Dermis blood vessel endothelial cell (primary cell): ENCODE data around the gene NOL4L. TPM values are rescaled to one million over a fixed set of nuclear protein-coding genes. Genes with fewer than 3 reads are reported as not detected.
A peak's percentile ranks its signal among the peaks of the same experiment; 100 is the strongest.

ENCODE experiments used
- DNase-seq: peaks from one replicate; pipeline ENCODE4 v3.0.0; 2010
- total RNA-seq: library from RNA; depleted of rRNA; stranded (reverse); fragments of >200 nt; gene quantifications from 2 replicates; pipeline ENCODE4 v1.2.3, GENCODE V29; 2014

The NOL4L gene
- total RNA-seq, 1 donor from 2014 or later: 15.8 TPM

DNA sequence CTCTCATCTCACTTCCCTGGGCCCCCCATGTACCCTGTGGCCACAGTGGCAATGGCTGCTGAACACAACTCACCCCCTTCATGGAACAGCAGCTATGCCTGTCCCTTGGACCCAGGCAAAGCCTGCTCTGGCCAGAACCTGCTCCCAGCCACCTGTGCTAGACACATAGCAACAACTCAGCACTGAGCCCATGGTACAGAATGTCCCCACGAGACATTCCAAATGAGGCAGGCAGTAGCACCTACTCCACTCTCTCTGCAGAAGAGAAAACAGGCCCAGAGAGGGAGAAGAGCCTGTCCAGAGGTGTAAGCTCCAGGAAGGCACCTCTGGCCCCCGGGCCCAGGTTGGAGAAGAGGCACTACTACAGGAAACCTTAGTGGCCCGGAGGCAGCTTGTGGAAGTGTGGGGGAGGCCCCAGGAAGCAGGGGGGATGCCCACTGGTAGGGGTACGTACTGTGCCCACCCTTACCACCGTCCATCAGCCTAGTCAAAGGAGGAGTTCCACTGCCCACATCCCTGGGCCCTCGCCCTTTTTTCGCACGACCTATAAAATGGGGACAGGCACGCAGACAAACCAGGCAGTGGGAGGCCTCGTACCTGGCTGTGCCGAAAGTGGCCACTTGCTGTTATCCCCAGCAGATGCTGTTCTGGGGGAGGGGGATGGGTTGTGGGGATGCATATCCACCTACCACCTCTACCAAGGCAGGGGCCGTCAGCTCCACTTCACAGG is 129.8 kb downstream of the NOL4L start:
- no peak for DNase-seq

DNA sequence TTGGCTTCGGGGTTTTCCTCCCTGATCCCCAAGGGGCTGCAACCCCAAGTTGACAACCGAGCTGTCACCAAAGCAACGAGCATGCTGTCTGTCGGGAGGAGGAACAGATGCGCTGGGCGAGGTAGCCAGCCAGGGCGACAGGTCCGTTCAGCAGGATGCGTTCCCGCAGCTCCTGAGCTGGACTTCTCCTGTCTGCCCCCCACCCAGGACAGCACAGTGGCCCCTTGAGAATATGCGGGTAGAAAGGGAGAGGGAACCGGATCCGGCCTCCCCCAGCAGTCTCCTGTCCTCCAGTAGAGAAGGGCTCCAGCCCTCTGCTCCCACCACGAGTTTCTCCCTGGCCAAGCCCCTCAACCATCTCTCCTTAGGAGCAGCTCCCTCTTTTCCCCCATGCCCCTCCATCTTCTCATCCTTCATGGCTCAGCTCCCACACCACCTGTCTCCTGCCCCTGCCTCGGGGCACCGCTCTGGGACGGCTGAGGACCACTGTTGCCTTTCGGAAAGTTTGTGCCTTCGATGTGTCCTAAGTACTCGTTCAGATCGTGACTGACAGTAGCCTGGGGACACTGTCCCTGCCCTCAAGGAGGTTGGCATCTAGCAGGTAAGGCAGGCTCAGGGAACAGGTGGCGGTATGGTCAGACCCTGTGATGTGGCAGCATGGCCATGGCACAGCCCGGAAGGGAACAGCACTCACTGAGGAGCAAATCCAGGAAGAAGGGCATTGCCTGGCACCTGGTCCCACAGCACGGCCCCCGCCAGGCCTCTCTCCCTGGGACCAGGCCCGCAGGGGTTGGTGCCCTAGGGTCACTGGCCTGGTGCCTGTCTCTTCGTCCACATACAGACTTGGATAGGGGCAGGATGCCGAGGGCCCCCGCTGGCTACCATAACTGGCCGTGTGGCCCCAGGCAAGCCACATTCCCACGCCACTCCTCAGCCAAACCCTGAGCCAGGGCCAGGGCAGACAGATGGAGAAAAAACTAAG is 130.7 kb downstream of the NOL4L start:
- DNase-seq: no peak

DNA sequence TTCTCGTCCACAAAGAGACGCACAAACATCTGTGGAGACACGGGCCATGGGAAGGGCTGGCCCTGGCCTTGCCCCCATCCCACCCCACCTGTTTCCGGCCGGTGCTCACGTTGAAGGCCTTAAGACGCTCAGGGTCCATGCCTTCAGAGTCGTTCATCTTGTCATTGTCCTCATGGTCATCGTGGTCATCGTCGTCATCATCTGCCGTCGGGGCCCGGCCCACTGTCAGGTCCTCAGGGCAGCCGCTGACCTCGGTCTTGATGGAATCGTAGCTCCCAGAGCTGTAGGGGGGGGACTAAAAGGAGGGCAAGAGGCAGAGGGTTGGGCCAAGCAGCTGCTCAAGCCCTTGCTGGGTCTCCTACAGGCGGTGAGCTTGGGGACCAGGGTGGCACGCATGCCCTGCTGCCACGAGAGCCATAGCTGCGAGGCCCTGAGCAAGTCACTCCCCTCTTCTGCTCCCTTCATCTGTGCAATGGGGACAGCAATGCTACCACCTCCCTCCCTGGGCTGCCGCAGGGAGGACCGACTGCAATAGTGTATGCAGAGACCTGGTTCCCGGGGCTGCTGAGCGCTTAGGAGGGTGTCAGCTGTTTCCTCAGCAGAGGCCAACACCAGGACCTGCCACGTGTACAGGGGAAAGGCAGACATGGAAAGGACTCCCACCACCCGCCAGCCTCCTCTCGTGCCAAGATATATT is 131.5 kb downstream of the NOL4L start:
- no peak for DNase-seq

DNA sequence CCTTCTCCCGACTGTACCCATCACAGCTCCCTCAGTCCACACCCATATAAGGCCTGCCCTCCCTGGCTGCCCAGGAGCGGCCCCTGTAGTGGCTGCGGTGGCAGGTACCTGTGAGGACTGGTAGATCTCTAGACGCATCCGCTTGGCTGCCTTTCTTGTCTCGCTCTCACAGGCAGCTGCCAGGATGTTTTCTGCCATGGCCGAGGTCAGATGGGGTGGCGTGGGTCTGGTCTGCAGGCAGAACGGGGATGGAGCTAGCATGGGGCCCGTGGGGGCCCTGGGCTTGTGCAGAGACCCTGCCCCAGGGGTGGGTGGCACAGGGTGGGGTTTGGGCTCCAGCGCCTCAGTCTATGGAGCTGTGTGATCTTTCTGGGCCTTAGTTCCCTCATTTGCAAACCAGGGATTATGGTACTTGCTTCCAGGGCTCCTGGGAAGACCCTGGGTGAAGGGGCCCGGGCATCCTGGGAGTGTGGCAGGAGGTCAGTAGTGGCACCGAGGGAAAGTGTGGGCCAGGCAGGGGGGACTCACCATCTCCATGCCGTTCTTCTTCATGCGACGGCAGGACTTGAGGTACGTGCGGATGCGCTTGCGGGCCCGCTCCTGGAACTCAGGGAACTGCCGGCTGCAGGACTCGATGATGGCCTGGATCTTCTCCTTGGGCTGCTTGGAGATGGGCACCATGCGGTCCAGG is 132.2 kb downstream of the NOL4L start:
- no peak for DNase-seq

DNA sequence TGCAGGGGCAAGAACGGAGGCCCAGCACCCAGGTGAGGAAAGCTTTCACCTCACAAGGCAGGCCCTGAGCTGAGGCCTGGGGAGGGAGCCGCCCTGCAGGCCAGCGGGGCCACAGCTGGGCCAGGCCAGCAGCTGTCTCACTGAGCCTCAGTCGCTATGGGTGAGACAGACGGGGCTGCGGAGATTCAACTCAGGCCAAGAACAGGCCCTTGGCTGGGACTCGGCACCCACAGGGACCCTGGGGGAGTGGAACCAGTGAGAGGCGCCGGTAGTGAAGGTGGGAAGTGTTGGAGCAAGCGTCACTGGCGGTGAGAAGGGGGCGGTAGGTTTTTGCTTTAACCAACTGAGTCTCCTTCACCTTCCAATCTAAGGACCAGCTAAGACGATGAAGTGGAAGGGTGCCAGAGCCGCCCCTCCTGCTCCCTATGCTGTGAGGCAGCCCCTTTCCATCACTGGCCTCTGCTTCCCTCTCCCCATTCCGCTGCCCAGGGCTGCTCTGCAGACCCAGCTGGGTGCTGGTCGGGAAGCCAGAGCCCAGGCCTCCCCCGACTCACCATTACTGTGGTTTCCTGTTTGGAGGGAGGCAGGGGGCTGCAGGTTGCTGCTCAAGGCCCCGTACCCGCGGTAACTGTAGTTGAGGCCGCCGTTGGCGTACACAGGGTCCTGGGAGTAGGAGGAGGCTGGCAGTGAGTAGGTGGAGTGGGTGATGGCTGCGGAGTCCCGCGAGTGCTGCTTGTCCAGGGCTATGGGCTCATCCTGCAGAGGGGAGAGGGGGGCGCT is 133.3 kb downstream of the NOL4L start:
- no peak for DNase-seq

DNA sequence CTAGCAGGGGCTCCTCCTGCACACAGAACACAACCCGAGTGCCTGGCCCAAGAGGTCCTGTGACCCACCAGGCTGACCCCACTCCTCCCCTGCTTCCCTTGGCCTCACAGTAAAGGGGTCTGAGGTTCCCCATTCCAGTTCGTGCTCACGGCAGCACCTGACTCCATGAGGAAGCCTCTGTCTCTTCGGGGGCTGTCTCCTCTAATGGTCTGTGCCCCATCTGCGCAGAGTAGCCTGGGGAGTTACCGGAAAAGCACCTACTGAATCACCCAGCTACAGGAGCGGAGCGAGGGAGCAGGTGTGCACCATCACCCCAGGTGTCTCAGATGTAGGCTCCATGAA is 133.8 kb downstream of the NOL4L start:
- no peak for DNase-seq

DNA sequence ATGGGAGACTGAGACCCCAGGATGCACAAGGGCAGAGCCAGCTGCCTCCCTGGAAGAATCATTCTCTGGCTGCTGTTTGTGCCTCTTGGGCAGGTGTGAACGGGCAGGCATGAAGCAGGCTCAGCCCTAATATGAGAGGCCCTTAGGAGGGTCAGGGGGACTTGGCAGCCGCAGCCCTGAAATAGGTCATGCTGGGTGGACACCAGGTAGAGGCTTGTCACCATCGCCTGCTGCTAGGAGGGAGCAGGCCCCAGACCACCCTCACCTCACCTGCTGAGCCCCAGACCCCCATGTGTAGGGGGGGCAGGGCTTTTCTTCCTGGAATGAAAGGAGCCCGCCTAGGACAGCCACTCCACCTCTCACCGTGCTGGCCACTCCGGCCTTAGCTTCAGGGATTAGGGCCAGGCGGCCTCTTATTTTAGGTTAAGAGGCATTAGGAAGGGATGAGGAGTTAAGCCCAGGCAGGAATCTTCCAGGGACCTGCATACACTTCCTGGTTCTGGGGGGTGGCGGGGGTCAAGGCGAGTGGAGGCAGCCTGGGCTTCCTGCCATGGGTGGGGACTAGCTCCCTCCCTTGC is 134.6 kb downstream of the NOL4L start:
- no peak for DNase-seq

DNA sequence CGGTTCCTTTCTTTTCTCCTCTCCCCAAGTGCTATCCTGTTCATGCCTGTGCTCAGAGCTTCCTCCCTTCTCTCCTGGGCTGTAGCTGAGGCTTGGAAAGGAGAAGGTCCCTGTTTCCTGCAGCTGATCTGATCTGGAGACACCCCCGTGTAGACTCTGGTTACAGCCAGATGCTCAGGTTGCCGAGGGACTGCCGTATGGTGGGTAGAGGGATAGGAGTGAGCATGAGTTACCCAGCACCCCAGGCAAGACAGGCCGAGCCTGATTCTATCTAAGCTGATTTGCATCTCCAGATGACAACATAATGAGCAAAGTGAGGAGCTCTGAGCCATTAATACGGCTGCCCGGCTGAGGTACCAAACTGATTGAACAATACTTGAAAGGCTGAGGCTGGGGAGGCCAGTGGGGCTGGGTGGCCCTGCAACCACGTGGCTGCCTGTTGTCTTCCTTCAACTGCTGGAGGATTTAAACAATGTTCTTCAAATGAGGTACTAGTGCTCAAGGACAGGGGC is 135.2 kb downstream of the NOL4L start:
- DNase-seq: no peak

DNA sequence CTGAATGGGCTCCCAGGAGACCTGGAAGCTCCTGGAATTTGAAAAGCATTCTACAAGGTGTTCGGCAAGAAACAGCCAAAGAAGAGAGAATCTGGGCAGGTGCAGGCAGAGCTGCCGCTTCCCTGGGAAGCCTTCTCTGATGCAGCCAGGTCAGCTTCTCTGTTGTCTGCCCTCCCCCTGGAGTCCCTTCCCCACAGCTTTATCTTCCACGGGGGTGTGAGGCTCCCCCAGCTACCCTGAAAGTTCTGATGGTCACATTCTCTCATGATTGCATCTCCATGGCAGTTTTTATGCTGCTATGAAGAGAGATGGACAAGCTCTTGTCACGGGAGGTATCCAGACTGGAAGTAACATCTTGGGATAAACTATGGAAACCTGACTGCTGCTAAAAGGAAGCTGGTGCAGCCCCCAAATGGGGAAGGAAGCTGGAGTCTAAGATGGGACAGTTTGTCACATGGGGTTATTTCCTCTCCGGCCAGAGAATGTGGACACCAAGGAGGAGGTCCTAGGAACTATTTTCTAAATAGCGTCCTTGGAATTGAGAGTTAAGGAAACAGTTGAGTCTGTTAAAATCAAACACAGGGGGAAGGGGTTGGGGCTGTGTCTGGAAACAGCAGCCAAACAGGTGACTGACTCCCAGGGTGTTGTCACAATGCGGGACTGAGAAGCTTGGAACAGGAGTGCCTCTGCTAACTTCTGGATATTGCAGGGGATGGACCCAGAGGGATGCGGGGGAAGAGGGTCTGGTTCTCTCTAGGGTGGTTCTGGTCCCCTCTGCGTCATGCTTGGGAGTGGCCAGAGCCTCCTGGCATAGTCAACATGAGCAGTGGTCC is 135.9 kb downstream of the NOL4L start:
- no peak for DNase-seq

DNA sequence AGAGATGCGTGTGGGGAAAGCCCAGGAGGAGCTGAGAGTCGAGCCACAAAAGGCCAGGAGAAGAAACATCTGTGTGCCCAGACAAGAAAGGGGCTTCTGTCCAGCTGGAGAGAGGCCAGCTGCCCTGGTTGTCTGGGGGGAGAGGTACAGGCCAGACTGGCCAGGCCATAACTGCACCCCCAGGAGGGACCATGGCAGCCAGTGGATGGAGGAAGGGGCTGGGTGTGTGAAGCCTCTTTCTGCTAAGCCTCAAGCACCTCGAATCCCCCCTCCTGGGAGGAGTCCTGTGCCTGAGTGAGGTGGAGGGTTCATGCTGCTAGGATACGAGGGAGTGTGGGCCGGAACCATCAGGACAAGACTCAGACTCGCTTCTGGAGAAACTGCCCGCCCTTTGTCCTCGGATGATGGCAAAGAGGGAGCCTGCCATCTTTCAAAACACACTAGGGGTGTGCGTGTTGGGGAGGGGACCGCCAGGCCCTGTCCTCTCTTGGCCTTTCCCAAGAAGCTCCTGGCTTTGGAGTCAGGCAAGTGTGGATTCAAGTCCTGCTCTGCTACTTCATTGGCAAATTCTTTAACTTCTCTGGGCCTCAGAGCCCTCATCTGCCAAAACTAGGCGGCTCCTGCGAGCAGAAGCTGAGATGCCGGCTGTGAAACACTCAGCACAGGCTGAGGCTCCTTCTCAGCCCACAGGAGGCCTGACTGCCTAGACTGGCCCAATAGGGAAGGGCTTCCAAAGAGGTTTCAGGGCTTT is 136.7 kb downstream of the NOL4L start:
- no peak for DNase-seq

DNA sequence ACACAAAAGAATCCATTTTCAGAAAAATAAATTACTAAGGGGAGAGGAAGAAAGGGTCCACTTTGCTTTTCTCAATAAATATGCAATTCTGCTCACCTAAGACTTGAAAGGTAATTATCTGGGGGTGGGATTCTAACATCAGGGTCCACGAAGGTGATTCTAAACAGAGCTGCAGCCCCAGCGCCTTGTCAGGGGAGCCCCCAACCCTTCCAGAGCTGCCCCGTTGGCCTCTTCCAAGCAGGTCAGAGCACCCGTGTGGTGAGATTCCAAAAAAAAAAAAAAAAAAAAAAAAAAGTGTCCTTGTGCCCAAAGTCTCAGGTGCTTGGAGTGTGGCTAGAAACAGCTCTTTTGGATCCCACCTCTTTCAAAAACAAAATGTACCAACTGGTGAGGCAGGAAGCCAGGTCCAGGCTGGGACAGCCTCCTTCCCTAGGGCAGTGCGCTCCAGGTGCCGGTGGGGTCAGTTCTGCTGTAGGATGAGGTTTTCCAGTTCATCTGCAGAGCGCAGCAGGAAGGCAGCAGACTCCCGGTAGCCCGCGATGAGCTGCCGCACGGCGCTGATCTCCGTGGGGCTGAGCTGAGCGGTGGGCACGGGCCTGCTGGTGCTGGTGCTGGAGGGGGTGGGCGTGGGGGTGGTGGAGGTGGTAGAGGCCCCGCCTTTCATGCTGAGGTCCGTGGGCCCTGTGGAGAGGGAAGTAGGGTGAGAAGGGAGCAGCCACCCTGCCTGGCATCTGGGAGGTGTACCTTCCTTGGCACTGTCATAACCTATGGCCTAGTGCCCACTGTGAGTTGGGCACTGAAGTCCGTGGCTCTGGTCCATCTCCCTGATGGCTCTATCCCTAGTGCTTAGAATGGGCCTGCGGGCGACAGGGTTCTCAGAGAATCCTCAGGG is 137.8 kb downstream of the NOL4L start:
- no peak for DNase-seq

DNA sequence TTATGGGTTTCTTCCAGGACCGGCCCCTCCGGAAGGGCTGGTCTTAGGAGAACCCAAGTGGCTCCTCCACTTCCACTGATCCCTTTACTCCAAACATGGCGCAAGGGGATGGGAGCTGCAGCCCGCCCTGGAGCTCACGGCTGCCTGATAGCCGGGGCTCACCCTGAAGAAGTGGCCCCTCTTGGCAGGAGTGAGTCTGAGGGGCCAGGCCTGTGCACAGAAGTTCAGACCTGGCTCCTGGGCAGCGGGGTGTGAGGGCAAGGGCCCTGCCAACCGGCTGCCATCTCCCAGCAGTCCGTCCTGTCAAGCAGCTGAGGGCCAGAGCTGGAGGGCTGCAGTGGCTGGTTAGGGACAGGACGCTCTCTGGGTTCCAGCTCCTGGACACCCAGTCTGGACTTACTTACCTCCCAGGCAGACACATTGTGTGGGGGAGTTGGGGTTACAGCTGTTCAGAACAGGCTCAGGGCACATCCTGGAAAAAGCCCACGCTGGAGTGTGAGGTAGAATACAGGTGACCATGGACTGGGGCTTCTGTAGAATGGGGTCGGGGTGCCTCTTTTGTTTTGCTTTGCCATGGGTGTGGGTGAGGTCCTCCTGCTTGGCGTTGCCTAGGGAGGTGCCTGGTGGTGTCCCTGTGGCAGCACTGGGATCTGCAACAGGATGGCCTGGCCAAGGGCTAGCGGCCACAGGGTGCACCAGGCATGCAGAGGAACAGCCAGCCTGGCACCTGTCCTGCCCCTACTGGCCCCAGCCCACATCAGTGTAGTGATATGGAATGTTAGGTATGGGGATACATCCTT is 138.6 kb downstream of the NOL4L start:
- no peak for DNase-seq

DNA sequence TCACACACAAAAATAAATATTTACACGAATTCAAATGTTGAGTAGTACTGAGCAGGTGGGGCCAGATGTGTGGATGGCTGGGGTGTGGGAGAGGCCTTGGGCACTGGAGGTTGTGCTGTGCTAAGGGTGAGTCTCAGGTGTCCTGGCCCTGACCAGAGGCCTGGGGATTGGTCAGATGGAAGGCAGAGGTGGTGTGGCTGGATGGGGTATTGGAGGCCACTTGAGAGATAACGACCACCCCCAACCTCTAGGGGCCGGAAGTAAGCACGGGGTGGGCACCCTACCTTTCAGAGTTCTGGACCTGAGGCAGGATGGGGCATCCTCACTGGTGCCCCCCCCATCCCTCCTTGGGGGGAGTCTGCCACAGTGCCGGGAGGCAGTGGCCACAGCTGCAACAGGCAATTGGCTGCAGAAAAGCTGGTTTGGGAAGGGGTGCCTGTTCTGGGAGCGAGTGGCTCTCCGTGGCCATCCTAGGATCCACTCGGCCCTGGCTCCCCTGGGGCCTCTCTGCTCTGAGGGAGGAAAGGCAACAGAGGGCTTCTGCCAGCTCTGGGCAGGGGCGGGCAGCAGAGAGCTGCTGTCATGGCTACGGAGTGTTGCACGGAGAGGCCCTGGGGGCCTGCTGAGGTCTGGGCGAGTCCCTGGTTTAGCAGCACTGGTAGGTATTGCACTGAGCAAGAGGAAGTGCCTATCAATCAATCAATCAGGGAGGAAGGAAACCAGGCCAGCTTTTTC is 139.4 kb downstream of the NOL4L start:
- peak; percentile 47 for DNase-seq

DNA sequence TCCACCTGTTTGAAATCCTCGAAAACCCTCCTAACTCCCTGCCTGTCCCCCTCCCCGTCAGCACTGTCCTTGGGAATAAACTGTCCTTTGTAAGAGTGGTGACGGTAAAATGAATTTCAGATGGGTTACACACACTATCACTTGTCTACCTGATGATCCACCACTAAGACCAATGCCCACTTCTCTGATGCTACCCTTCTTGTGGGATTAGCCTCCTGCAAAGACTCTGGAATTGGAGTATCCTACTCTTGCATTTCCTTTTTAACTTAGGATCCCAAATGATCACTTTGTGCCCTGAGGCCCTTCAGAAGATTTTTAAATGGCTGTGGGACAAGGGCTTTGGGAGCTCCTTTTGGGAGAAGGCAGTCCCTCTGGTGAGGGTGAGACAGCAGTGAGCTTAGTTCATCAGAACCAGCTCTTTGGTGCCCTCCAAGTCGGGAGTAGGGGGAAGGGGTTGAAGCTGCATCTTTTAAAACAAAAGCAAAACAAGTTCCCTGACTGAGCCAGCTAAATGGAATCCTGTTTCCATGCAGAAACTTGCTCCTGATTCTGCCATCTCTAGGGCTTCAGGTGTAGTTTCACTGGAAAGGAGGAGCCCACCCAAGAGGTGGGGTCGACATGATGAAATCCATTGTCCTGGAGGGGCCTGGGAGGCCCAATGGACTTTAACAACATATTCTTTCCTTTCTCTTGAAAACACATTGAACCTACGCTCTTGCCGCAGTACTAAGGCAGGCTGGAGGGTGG is 140.5 kb downstream of the NOL4L start:
- no peak for DNase-seq

DNA sequence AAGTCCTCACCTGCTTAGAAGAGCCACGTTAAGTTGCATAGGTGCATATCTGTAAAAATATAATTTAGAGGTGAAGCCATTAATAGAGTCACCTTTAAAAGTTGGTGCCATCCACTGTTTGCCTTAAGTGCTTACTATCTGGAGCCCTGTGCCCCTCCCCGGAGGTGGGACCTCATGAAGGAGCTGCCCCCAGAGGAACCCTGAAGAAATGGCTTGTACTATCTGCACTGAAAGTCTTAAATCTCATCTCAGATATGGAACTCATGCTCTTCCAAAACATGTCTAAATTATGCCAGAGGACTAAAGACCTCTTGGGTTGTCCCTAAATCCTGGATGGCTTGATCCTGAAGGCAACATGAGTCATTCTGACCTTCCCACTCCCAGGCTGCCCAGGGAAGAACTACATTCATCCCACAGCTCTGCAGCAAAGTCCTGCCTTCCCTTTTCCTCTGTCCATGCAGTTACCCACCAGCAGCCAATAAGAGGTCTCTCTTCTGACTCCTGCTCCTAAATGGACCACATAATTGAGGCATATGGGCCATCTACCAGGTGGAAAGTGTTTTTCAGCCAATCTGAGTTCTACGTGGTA is 141.7 kb downstream of the NOL4L start:
- peak; percentile 26 for DNase-seq
